Measurements from ENCODE around the gene LY6G5B.

Gene LY6G5B

DNA sequence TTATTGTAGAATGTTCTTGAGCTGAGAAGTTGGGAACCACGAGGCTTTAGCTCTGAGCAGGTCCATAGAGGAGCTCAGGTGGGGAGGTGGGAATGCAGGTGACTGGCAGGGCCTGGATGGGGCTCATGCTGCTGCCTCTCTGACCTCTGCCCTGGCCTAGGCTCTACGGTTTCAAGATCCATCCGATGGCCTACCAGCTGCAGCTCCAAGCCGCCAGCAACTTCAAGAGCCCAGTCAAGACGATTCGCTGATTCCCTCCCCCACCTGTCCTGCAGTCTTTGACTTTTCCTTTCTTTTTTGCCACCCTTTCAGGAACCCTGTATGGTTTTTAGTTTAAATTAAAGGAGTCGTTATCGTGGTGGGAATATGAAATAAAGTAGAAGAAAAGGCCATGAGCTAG, at the start of gene LY6G5B:
Gene LY6G5B, plus strand, starts transcription at position 301 of the 400 bp plus-strand sequence. CDS start 975 bp downstream, outside the sequence.
- no peak for DNase-seq

DNA sequence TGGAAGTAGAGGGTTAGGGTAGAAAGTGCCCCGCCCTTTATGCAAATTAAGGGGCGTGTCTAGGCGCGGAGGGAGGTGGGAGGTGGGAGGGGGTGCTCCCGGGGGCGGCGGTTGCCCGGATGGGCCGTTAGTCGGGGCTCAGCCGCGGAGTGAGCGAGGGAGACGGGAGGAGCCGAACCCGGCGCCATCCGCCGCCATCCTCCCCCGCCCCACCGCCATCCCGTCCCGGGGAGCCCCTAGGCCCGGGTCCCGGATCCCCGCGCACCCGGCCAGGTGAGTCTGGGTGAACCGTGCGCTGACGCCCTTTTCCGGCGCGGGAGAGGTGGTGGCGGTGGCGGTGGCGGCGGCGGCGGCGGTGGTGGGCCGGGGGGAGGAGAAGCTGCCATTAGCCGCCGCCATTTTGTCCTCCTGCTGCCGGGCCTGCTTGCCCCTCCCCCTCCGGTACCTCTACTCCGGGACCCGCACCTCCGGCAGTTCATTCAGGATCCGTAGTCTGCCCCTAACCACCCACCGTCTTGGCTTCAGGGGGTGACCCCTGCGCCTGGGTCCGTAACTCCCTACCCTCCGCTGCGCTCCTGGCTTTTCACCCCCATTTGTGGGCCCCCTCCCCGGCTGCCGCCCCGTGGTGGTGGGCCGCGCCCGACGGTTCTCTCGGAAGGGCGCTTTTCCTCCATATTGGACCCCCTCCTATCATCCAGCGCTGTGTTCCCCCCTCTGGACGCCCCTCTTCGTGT, 49.0 kb upstream of the LY6G5B start, which contains the start of gene PRRC2A:
Gene PRRC2A, plus strand, starts transcription at position 130 of the 734 bp plus-strand sequence. CDS start 2,075 bp downstream, outside the sequence.
- DNase-seq, result peak in 36 of 51 donors; percentile 48 to 100 (median 84)

DNA sequence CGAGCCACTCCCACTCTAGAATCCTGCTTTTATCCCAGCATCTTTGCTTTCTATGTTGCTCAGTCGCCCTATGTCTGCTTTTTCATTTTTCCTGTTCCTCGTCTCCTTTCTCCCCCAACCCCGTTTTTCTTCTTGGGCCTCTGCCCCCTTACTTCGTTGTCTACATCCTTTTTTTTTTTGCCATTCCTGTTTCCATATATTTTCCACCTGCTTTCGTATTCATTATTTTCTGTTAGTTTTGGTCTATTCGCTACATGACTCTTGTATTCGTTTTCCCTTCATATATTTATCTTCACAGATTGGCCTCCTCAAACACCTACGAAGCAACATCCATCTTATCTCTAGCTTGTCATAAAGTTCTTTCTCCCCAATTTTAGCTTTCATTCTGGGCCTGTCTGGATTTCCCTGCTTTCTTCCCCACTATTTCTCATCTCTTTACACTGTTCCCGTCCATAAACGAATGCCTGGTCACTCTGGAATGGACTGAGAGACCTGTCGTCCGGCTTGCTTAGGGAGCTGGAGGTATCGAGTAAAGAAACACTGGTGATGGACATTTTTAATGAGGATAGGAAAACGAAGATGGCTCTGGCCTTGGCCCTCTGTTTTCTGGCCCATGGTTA, 48.3 kb upstream of the LY6G5B start:
- DNase-seq, result peak in 3 of 51 donors; percentile 9 to 52 (median 10)

- DNase-seq, result no peak
These were observed 47.8 kb upstream of the LY6G5B start for GRCh38 chr6:31621991-31622390.

DNA sequence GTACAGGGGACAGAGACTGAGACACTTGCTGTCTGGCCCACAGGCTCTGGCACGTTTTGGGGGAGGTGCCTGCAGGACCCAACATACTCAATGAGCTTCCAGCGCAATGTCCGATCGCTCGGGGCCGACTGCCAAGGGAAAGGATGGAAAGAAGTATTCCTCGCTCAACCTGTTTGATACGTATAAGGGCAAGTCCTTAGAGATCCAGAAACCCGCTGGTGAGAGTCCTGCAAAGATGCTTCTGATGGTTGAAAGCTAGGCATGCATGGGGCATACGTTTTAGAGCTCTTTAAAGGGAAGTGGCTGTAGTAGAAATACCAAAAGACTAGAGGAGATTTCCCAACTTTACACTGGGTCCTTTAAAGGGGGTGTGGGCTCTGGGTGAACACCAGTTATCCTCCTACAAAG, 47.1 kb upstream of the LY6G5B start:
- DNase-seq, result no peak

- DNase-seq, result no peak
These were observed 45.7 kb upstream of the LY6G5B start for GRCh38 chr6:31624070-31624469.

GRCh38 chr6:31626952-31627351, 42.8 kb upstream of the LY6G5B start:
- no peak for DNase-seq

DNA sequence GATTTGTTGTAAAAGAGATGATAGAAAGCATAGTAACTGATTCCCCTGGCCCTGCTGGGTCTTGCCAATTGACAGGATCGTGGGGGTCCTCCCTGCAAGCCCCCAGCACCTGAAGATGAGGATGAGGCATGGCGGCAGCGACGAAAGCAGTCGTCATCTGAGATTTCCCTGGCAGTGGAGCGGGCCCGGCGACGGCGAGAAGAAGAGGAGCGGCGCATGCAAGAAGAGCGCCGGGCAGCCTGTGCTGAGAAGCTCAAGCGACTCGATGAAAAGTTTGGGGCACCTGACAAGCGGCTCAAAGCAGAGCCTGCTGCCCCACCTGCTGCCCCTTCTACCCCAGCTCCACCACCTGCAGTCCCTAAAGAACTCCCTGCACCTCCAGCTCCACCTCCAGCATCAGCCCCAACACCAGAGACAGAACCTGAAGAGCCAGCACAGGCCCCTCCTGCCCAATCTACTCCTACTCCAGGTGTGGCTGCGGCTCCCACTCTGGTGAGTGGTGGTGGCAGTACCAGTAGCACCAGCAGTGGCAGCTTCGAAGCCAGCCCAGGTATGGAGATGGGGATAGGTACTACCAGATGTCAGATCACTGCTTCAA, 42.0 kb upstream of the LY6G5B start:
- no peak for DNase-seq

- DNase-seq, result no peak
These were observed 40.8 kb upstream of the LY6G5B start for GRCh38 chr6:31629014-31629413.

- no peak for DNase-seq
These were observed 39.4 kb upstream of the LY6G5B start for GRCh38 chr6:31630177-31630934.

GRCh38 chr6:31631209-31631608, 38.6 kb upstream of the LY6G5B start:
- no peak for DNase-seq

DNA sequence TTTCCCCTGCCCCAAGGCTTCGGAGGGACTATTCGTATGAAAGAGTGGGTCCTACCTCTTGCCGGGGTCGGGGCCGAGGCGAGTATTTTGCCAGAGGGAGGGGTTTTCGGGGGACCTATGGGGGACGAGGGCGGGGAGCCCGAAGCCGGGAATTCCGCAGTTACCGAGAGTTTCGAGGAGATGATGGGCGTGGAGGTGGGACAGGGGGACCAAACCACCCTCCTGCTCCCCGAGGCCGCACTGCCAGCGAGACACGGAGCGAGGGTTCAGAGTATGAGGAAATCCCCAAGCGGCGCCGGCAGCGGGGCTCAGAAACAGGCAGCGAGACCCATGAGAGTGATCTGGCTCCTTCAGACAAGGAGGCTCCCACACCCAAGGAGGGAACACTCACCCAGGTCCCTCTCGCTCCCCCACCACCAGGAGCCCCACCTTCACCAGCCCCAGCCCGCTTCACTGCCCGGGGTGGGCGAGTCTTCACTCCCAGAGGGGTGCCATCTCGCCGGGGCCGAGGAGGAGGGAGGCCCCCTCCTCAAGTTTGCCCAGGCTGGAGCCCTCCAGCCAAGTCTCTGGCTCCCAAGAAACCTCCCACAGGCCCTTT, 38.0 kb upstream of the LY6G5B start:
- DNase-seq, result no peak

DNA sequence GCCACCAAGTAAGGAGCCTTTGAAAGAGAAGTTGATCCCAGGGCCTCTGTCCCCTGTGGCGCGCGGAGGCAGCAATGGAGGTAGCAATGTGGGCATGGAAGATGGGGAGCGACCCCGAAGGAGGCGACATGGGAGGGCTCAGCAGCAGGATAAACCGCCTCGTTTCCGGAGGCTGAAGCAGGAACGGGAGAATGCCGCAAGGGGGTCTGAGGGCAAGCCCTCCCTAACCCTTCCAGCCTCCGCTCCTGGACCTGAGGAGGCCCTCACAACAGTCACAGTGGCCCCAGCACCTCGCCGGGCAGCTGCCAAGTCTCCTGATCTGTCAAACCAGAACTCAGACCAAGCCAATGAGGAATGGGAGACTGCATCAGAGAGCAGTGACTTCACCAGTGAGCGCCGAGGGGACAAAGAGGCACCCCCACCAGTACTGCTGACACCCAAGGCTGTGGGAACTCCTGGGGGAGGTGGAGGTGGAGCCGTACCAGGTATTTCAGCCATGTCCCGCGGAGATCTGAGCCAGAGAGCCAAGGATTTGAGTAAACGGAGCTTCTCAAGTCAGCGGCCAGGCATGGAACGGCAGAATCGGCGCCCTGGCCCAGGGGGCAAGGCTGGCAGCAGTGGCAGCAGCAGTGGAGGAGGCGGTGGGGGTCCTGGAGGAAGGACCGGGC, 37.4 kb upstream of the LY6G5B start:
- no peak for DNase-seq

- no peak for DNase-seq
These were observed 36.3 kb upstream of the LY6G5B start for GRCh38 chr6:31633447-31633846.

DNA sequence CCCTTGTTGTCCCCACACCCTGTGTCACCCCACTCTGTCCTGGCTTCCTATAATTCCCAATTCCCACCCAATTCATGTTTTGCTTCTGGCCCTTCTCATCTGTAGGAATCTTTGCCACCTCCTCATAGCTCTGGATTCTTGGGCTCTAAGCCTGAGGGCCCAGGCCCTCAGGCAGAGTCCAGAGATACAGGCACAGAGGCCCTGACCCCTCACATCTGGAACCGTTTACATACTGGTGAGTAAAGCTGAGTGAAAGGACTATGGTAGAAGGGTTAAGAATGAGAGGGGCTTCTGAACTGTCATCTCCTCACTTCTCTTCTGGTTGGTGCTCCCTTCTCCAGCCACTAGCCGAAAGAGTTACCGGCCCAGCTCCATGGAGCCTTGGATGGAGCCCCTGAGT, 35.6 kb upstream of the LY6G5B start:
- DNase-seq, result no peak

GRCh38 chr6:31634969-31635575, 34.7 kb upstream of the LY6G5B start:
- no peak for DNase-seq

- DNase-seq, result no peak
These were observed 32.8 kb upstream of the LY6G5B start for GRCh38 chr6:31636698-31637596.

- no peak for DNase-seq
These were observed 30.7 kb upstream of the LY6G5B start for GRCh38 chr6:31639043-31639442.

- DNase-seq, result no peak
These were observed 30.3 kb upstream of the LY6G5B start for GRCh38 chr6:31639449-31639861.

Measured in hypothalamus (tissue), 51 donors.